HepG2 (cell line): ENCODE measurements around the gene UPK1A. TPM values are rescaled to one million over a fixed set of nuclear protein-coding genes. Genes with fewer than 3 reads are reported as not detected.

ENCODE experiments used
- BCL6 ChIP-seq: IDR thresholded peaks from 2 replicates; pipeline ENCODE4 v1.6.1; 2016; ENCODE audit warnings: missing genetic modification reagents, missing compliant biosample characterization
- HNF4G ChIP-seq, 2 experiments: sonication (generic) in 1 of 2; formaldehyde crosslinking in 1 of 2; IDR thresholded peaks; 2 replicates each; pipeline versions ENCODE4 v1.4.0 to v1.6.1; 2011 to 2020; ENCODE audit warnings: borderline replicate concordance in 2 of 2, low read depth in 2 of 2, mild to moderate bottlenecking in 2 of 2, low read length in 1 of 2, missing genetic modification reagents in 1 of 2, moderate library complexity in 1 of 2
- MAFK ChIP-seq, 2 experiments: IDR thresholded peaks in 1 of 2; conservative IDR thresholded peaks in 1 of 2; 2 replicates each; pipeline ENCODE4 v1.6.1; 2011; ENCODE audit warnings: improper control_type of control experiment in 2 of 2, low read length in 2 of 2
- PAF1 ChIP-seq: IDR thresholded peaks from 2 replicates; pipeline ENCODE4 v1.6.1; 2016; ENCODE audit warnings: missing genetic modification reagents, missing compliant biosample characterization
- REPIN1 ChIP-seq: sonication (generic); formaldehyde crosslinking; IDR thresholded peaks from 2 replicates; pipeline ENCODE4 v1.8.0; 2022; ENCODE audit warnings: missing genetic modification reagents, low read depth, mild to moderate bottlenecking, borderline replicate concordance
- REST ChIP-seq, 2 experiments: IDR thresholded peaks; 2 replicates each; pipeline ENCODE4 v1.6.1; 2011 to 2012; ENCODE audit warnings: low read length in 2 of 2, borderline replicate concordance in 1 of 2, low read depth in 1 of 2, mild to moderate bottlenecking in 1 of 2, moderate library complexity in 1 of 2
- SMARCC2 ChIP-seq: fragments of 450-650 bp; IDR thresholded peaks from 2 replicates; pipeline ENCODE4 v1.6.1; 2017; ENCODE audit warnings: antibody characterized with exemption, mild to moderate bottlenecking
- SRSF9 ChIP-seq: fragments of 200-400 bp; formaldehyde crosslinking; IDR thresholded peaks from 2 replicates; pipeline ENCODE4 v1.6.1; 2018; ENCODE audit warnings: borderline replicate concordance, mild to moderate bottlenecking, low read depth, low read length; ENCODE audit not compliant: insufficient read depth, poor library complexity, severe bottlenecking
- TFDP2 ChIP-seq: sonication (generic); formaldehyde crosslinking; IDR thresholded peaks from 2 replicates; pipeline ENCODE4 v1.4.0; 2020; ENCODE audit warnings: missing genetic modification reagents
- ZBTB21 ChIP-seq: sonication (generic); formaldehyde crosslinking; IDR thresholded peaks from 2 replicates; pipeline ENCODE4 v1.4.0; 2020; ENCODE audit warnings: missing genetic modification reagents
- ZFYVE20 ChIP-seq: sonication (generic); formaldehyde crosslinking; IDR thresholded peaks from 2 replicates; pipeline ENCODE4 v1.8.0; 2023; ENCODE audit warnings: low read depth, mild to moderate bottlenecking, moderate library complexity, missing genetic modification reagents, borderline replicate concordance
- ZMAT5 ChIP-seq: sonication (generic); formaldehyde crosslinking; IDR thresholded peaks from 2 replicates; pipeline ENCODE4 v1.5.0; 2020; ENCODE audit warnings: mild to moderate bottlenecking, low read depth, missing genetic modification reagents, borderline replicate concordance
- ZNF281 ChIP-seq: sonication (generic); formaldehyde crosslinking; IDR thresholded peaks from 2 replicates; pipeline ENCODE4 v1.4.0; 2020; ENCODE audit warnings: missing genetic modification reagents, borderline replicate concordance
- ZNF570 ChIP-seq: sonication (generic); formaldehyde crosslinking; IDR thresholded peaks from 2 replicates; pipeline ENCODE4 v1.4.0; 2020; ENCODE audit warnings: mild to moderate bottlenecking, missing genetic modification reagents, borderline replicate concordance
- ZNF678 ChIP-seq: sonication (generic); formaldehyde crosslinking; IDR thresholded peaks from 2 replicates; pipeline ENCODE4 v1.4.0; 2020; ENCODE audit warnings: mild to moderate bottlenecking, missing genetic modification reagents
- ZNF800 ChIP-seq: sonication (generic); formaldehyde crosslinking; IDR thresholded peaks from 2 replicates; pipeline ENCODE4 v1.4.0; 2020; ENCODE audit warnings: missing genetic modification reagents
- ZSCAN25 ChIP-seq: sonication (generic); formaldehyde crosslinking; IDR thresholded peaks from 2 replicates; pipeline ENCODE4 v1.8.0; 2022; ENCODE audit warnings: mild to moderate bottlenecking, missing genetic modification reagents
- polyA plus RNA-seq, 8 experiments: library from polyadenylated mRNA; depleted of rRNA in 3 of 8; stranded (reverse) in 7 of 8; unstranded in 1 of 8; fragments of >200 nt; fragmentation: Illumina TruSeq in 4 of 8; extraction: Trizol in 4 of 8; gene quantifications; 2 replicates each; pipeline versions ENCODE4 v1.2.1 to v1.2.3, GENCODE V29; 2011 to 2016; ENCODE audit warnings: low read depth in 4 of 8, missing spikeins in 1 of 8, mixed read lengths in 1 of 8; ENCODE audit not compliant: insufficient read depth in 1 of 8
- total RNA-seq, 5 experiments: library from RNA; depleted of rRNA; stranded (reverse); fragments of >200 nt; fragmentation: Illumina TruSeq; extraction: Trizol; gene quantifications; 2 replicates each; pipeline ENCODE4 v1.2.3, GENCODE V29; 2016; ENCODE audit warnings: low read depth in 1 of 5

Gene UPK1A
- total and polyA plus RNA-seq, 2 of the 13 experiments (the other 11 are each of a cell fraction or from before 2014, with no cell fraction given): 2.9 TPM; not detected in 1

GRCh38 chr19:35702223-35703012 is 36.1 kb downstream of the UPK1A start (continued):
- TF ChIP-seq ZNF800: no peak; the same call in 1 of the 2 replicates
- no peak for TF ChIP-seq ZFYVE20
- no peak for TF ChIP-seq REPIN1
- TF ChIP-seq REST (IDR thresholded peaks at IDR 0.05; ENCODE audit: borderline replicate concordance in 1 of 2, low read depth in 1 of 2, low read length in 2 of 2): no peak
- TF ChIP-seq PAF1 (CRISPR knock-in tag): no peak
- no peak for TF ChIP-seq ZNF281 (CRISPR knock-in tag)
- peak; percentile 76; the same call in 1 of the 2 replicates for TF ChIP-seq TFDP2 (CRISPR knock-in tag)
- TF ChIP-seq ZNF678 (CRISPR knock-in tag): 0 out of 2 replicates have a peak, but pooled peaks have one; percentile 28
- no peak for TF ChIP-seq ZBTB21 (CRISPR knock-in tag)
- TF ChIP-seq ZMAT5 (CRISPR knock-in tag): no peak
- TF ChIP-seq MAFK (conservative IDR thresholded peaks at IDR 0.05 in 1 of 2, IDR thresholded peaks at IDR 0.05 in 1 of 2; ENCODE audit: low read length in 2 of 2): no peak
- no peak for TF ChIP-seq HNF4G (IDR thresholded peaks at IDR 0.05; ENCODE audit: borderline replicate concordance, low read depth, low read length)
- no peak for TF ChIP-seq HNF4G (CRISPR knock-in tag; IDR thresholded peaks at IDR 0.05; ENCODE audit: borderline replicate concordance, low read depth)
- no peak for TF ChIP-seq ZNF570 (CRISPR knock-in tag)
- no peak for TF ChIP-seq SRSF9
- TF ChIP-seq SMARCC2: no peak
- TF ChIP-seq ZSCAN25 (CRISPR knock-in tag): no peak; the same call in 1 of the 2 replicates
- TF ChIP-seq BCL6: no peak
